ENCODE measurements around the gene TMCO4. TPM values are rescaled to one million over a fixed set of nuclear protein-coding genes. Genes with fewer than 3 reads are reported as not detected.

The TMCO4 gene
- total RNA-seq, 1 donor from 2014 or later: 13.0 TPM

GRCh38 chr1:19706136-19706535 lies 93.6 kb downstream of the TMCO4 start:
- Histone ChIP-seq H3K4me3 (ENCODE audit: low read depth, low read length) (no peak overlapping the region), H3K36me3 (ENCODE audit: control insufficient read depth, insufficient read depth, low read length) (no peaks in the 10 kb centered on the region), H3K27me3 (ENCODE audit: control insufficient read depth, insufficient read depth, low read length) (no peaks in the 10 kb centered on the region)
- no peak for DNase-seq (ENCODE audit: low read depth)
- no peak for TF ChIP-seq CTCF (IDR thresholded peaks at IDR 0.05; ENCODE audit: insufficient read depth, low read length, poor library complexity, severe bottlenecking)

- TF ChIP-seq CTCF (IDR thresholded peaks at IDR 0.05; ENCODE audit: insufficient read depth, low read length, poor library complexity, severe bottlenecking): no peak
- Histone ChIP-seq H3K4me3 (ENCODE audit: low read depth, low read length) (no peak overlapping the region), H3K36me3 (ENCODE audit: control insufficient read depth, insufficient read depth, low read length) (no peaks in the 10 kb centered on the region), H3K27me3 (ENCODE audit: control insufficient read depth, insufficient read depth, low read length) (no peaks in the 10 kb centered on the region)
- no peak for DNase-seq (ENCODE audit: low read depth)
Measured at GRCh38 chr1:19705464-19705863, 94.3 kb downstream of the TMCO4 start.

DNA sequence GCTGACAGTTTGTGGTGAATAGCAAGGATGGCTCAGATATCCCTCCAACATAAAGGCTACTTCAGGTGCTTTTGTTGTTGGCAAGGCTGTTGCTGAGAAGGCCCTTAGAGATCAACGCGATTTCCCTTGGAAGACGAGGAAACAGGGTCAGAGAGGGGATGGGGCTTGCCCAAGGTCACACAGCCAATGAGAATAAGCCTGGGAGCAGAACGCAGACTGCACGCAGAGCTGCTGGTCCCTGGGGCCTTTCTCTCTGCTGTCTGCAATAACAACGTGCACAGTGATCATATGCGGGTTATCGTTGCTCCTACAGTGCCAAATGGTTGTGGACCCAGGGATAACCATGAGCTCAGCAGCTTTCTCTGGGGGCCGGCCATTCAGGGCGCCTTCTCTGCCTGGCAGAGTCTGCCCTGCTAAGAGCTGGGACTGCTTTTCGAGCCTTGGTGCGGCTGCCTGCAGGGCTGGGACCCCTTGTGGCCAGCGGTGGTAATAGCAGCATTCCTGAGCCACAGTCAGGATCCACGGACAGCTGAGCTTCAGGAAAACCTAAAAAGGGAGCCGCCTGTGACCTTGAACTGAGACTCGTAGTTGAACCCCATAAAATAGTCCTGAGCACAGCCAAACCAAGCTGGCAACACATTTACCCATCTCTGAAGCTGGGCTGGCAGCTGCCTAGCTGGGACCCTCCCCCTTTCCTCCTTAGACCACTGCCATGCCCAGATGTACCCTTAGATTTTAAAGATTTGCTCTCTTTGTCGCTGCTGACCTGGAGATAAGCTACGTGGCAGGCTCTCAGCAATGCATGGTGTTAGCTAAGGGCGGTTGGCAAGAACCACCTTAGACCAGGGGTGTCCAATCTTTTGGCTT lies 95.2 kb downstream of the TMCO4 start:
- Histone ChIP-seq H3K36me3 (ENCODE audit: control insufficient read depth, insufficient read depth, low read length) (no peaks in the 10 kb centered on the region), H3K27me3 (ENCODE audit: control insufficient read depth, insufficient read depth, low read length) (no peaks in the 10 kb centered on the region), H3K4me3 (ENCODE audit: low read depth, low read length) (no peak overlapping the region)
- peak; percentile 98 for TF ChIP-seq CTCF (IDR thresholded peaks at IDR 0.05; ENCODE audit: insufficient read depth, low read length, poor library complexity, severe bottlenecking)
- peak; percentile 25 for DNase-seq (ENCODE audit: low read depth)

DNA sequence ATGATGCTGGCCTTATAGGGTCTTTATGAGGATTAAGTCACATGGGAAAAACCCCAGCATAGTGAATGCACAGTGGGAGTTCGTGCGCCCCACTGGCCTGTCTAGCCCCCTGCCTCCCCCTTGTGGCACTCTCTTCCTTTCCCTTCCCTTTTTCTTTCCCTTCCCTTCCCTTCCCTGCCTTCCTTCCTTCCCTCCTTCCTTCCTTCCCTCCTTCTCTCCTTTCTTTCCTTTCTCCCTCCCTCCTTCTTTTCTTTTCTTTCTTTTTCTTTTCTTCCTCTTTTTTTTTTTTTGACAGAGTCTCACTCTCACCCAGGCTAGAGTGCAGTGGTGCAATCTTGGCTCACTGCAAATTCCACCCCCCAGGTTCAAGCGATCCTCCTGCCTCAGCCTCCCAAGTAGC lies 96.4 kb downstream of the TMCO4 start:
- Histone ChIP-seq H3K4me3 (ENCODE audit: low read depth, low read length) (no peak overlapping the region), H3K36me3 (ENCODE audit: control insufficient read depth, insufficient read depth, low read length) (no peaks in the 10 kb centered on the region), H3K27me3 (ENCODE audit: control insufficient read depth, insufficient read depth, low read length) (no peaks in the 10 kb centered on the region)
- DNase-seq (ENCODE audit: low read depth): no peak
- no peak for TF ChIP-seq CTCF (IDR thresholded peaks at IDR 0.05; ENCODE audit: insufficient read depth, low read length, poor library complexity, severe bottlenecking)

DNA sequence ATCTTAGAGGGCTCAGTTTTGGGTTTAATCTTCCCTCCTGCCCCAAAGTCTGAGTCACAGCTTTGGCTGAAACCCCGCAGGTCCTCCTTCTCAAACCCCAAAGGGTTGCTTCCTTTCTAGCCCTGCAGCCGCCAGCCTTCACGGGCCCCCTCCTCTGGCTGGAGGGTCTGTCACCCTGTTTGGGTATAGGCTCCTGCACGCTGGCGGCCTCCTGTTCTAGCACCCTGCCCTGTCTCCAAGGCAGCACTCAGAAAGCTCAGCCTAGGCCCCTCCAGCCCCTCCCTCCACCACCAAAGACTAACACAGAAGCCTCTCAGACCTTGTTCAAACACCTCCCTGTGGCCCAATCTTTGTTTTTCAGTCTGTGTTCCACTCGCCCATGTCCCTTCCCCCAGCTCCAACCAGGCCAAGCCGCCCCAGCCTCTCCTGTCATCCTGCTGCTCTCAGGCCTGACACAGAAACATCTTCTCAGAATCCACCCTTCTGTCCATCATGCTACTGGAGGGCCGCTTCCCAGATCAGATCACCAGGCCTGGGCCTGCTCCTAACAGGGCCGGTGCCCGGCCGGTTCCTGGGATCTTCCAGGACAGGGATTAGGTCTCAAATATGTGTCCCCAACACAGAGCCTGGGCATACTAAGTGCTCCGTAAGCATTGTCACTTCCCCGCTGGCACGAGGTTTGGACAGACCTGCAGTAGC lies 99.5 kb downstream of the TMCO4 start:
- H3K36me3 ChIP-seq (ENCODE audit: control insufficient read depth, insufficient read depth, low read length): no peaks in the 10 kb centered on the region
- TF ChIP-seq CTCF (IDR thresholded peaks at IDR 0.05; ENCODE audit: insufficient read depth, low read length, poor library complexity, severe bottlenecking): no peak
- H3K4me3 ChIP-seq (ENCODE audit: low read depth, low read length): no peak overlapping the region
- no peak for DNase-seq (ENCODE audit: low read depth)
- no peaks in the 10 kb centered on the region for H3K27me3 ChIP-seq (ENCODE audit: control insufficient read depth, insufficient read depth, low read length)
